Adrenal gland (tissue), 5 donors: ENCODE results near the gene ARFGAP1.

ENCODE experiments used
- CTCF ChIP-seq, 6 experiments: fragments of 450-650 bp in 4 of 6; fragments of 200-600 bp in 2 of 6; sonication (generic) in 1 of 6; IDR thresholded peaks; 1 replicate in 5 of 6; 2 replicates in 1 of 6; pipeline versions ENCODE4 v1.5.1 to v1.8.0; 2016 to 2021; ENCODE audit warnings: antibody characterized with exemption in 6 of 6, mild to moderate bottlenecking in 2 of 6, moderate library complexity in 1 of 6
- POLR2A ChIP-seq, 2 donors: fragments of 450-650 bp; IDR thresholded peaks; one replicate each; pipeline ENCODE4 v1.6.1; 2017; ENCODE audit warnings: antibody characterized with exemption in 2 of 2, mild to moderate bottlenecking in 2 of 2, moderate library complexity in 1 of 2
- donor health status: DM: no; HTN: no; CAD: no.

- TF ChIP-seq CTCF (IDR thresholded peaks at IDR 0.05) (no peak), POLR2A (IDR thresholded peaks at IDR 0.05) (no peak)
Observed at GRCh38 chr20:63261795-63262528, 10.7 kb upstream of the ARFGAP1 start.
